ENCODE measurements around the gene CDHR2.

Gene CDHR2

GRCh38 chr5:176548967-176549444 lies at the start of gene CDHR2:
CDHR2 (plus strand) TSS chr5:176549342; CDS start chr5:176565353, 16,011 bp downstream.
- DNase-seq: no peak

GRCh38 chr5:176500511-176500910 lies 48.6 kb upstream of the CDHR2 start:
- no peak for DNase-seq

GRCh38 chr5:176501333-176501732 lies 47.8 kb upstream of the CDHR2 start:
- no peak for DNase-seq

- no peak for DNase-seq
These were observed 45.6 kb upstream of the CDHR2 start for GRCh38 chr5:176503496-176503895.

GRCh38 chr5:176507911-176508310 lies 41.2 kb upstream of the CDHR2 start:
- DNase-seq: no peak

- no peak for DNase-seq
These were observed 40.5 kb upstream of the CDHR2 start for GRCh38 chr5:176508603-176509002.

- DNase-seq: no peak
These were observed 35.4 kb upstream of the CDHR2 start for GRCh38 chr5:176513788-176514187.

- DNase-seq: no peak
These were observed 34.7 kb upstream of the CDHR2 start for GRCh38 chr5:176514244-176514950.

GRCh38 chr5:176515396-176515795 lies 33.7 kb upstream of the CDHR2 start:
- no peak for DNase-seq

- no peak for DNase-seq
These were observed 32.0 kb upstream of the CDHR2 start for GRCh38 chr5:176517053-176517661.

GRCh38 chr5:176519810-176520720 lies 29.1 kb upstream of the CDHR2 start:
- DNase-seq: no peak

GRCh38 chr5:176521286-176521685 lies 27.9 kb upstream of the CDHR2 start:
- DNase-seq: no peak

- DNase-seq: no peak
These were observed 27.4 kb upstream of the CDHR2 start for GRCh38 chr5:176521699-176522263.

GRCh38 chr5:176524138-176524537 lies 25.0 kb upstream of the CDHR2 start:
- no peak for DNase-seq

GRCh38 chr5:176524987-176525386 lies 24.2 kb upstream of the CDHR2 start:
- no peak for DNase-seq

GRCh38 chr5:176525677-176526076 lies 23.5 kb upstream of the CDHR2 start:
- DNase-seq: no peak

GRCh38 chr5:176526462-176526861 lies 22.7 kb upstream of the CDHR2 start:
- no peak for DNase-seq

GRCh38 chr5:176527246-176528222 lies 21.6 kb upstream of the CDHR2 start:
- no peak for DNase-seq

- DNase-seq: no peak
These were observed 20.8 kb upstream of the CDHR2 start for GRCh38 chr5:176528301-176528700.

- no peak for DNase-seq
These were observed 20.4 kb upstream of the CDHR2 start for GRCh38 chr5:176528761-176529115.

- DNase-seq: no peak
These were observed 19.9 kb upstream of the CDHR2 start for GRCh38 chr5:176529116-176529740.

- DNase-seq: no peak
These were observed 19.4 kb upstream of the CDHR2 start for GRCh38 chr5:176529741-176530141.
